Activated CD8-positive, alpha-beta memory T cell treated with anti-CD3 and anti-CD28 coated beads, Interleukin-2, amount 50 U/mL, for 24 hours (primary cell): ENCODE measurements around the gene OR4Q2.
"Not testable (repeated sequence)": the region's sequence is repeated elsewhere in the genome, so short reads cannot be mapped to it uniquely, and the experiment has no call there.

Experiments used
- DNase-seq: peaks from one replicate; pipeline ENCODE4 v3.0.0-alpha.2; 2020; ENCODE audit errors: extremely low read depth

Gene OR4Q2

DNA sequence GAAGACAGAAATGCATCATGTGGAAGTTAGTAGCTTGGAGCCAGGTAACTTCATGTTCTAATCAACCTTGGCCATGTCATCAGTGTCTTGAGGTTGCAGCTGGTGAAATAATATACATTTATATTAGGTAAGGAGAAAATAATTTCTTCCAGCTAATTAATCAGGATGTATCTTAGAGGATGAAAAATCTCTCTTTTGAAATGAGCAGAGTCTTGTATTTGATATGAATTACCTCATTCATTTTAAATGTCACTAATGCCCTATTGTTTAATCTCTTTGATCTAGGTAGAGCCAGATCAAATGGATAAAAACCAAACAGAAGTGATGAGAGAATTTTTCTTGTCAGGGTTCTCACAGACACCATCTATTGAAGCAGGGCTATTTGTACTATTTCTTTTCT lies at the start of gene OR4Q2:
Gene OR4Q2, plus strand, starts transcription at position 301 of the 400 bp plus-strand sequence.
- DNase-seq = no peak

DNA sequence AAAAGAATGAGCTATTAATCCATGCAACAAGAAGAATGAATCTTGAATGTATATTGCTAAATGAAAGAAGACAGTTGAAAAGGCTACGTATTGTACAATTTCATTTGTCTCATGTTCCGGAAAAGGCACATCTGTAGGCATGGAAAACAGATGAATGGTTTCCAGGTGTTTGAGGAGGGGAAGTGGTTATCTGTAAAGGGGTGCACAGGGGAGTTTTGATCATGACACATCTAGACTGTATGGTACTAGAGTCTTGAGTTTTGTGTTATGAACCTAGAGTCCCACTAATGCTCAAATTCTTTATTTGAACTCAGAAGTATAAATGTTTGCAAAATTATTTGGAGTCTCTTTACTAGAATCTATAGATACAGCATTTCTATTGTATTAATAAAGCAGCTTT lies 32.2 kb upstream of the OR4Q2 start:
- not testable (repeated sequence) for DNase-seq

DNA sequence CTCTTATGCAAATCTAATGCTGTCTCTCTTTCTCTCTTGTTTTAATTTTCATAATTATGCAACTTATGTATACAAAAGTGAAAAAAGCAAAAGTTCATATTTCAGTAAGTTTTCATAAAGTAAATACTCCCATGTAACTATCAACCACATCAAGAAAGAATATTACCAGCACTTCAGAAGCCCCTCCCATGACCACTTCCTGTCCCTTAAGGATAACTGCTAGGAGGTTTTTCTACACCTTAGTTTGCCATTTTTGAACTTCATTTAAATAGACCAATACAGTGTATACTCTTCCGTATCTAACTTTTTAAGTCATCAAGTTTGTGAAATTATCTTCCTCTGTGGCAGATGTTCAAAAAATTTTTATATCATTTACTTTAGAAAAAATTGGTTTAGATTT lies 27.1 kb upstream of the OR4Q2 start:
- DNase-seq = no peak

DNA sequence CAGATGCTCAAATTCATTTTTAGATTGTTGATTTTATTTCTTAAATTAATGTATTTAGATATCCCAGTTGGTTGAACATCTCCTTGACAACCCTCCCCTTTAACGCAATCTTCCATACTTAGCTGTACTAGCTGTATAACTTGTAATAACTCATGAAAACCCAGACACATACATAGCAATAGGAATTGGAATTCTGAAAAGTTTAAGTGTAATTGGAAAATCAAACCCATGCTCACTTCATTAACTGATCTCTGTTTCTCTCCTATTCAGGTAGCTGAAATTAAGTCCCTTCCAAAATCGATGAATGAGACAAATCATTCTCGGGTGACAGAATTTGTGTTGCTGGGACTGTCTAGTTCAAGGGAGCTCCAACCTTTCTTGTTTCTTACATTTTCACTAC lies 26.7 kb upstream of the OR4Q2 start, which contains the start of gene OR4K15:
Gene OR4K15, plus strand, starts transcription at position 301 of the 400 bp plus-strand sequence. Its CDS starts 0 bp downstream, at position 301.
- DNase-seq = no peak

DNA sequence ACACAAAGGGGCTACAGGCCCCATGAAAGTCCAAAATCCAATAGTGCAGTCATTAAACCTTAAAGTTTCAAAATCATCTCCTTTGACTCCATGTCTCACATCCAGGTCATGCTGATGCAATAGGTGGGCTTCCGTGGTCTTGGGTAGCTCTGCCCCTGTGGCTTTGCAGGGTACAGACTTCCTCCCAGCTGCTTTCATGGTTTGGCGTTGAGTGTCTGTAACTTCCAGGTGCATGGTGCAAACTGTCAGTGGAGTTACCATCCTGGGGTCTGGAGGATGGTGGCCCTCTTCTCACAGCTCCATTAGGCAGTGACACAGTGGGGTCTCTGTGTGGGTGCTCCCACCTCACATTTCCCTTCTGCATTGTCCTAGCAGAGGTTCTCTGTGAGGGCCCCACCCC lies 8.5 kb upstream of the OR4Q2 start:
- DNase-seq = no peak

DNA sequence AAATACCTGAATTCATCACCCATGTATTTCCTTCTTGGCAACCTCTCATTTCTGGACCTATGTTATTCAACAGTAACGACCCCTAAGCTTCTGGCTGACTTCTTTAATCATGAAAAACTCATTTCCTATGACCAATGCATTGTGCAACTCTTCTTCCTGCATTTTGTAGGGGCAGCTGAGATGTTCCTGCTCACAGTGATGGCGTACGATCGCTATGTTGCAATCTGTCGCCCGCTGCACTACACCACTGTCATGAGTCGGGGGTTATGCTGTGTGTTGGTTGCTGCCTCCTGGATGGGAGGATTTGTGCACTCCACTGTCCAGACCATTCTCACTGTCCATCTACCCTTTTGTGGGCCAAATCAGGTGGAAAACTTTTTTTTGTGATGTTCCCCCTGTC lies 356 bp downstream of the OR4Q2 start:
- DNase-seq = no peak

DNA sequence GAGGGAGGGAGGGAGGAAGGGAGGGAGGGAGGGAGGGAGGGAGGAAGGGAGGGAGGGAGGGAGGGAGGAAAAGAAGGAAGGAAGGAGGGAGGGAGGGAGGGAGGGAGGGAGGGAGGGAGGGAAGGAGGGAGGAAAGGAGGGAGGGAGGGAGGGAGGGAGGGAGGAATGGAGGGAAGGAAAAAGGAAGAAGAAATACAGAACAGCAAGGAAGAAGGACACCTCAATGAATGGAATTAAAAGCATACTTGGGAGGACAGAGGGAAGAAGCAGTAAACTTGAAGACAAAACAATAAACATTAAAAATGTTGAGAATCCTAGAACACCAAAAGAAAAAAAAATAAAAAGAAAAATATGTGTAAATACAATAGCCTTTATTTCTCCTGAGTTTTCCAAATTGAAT lies 6.2 kb downstream of the OR4Q2 start:
- no peak for DNase-seq

DNA sequence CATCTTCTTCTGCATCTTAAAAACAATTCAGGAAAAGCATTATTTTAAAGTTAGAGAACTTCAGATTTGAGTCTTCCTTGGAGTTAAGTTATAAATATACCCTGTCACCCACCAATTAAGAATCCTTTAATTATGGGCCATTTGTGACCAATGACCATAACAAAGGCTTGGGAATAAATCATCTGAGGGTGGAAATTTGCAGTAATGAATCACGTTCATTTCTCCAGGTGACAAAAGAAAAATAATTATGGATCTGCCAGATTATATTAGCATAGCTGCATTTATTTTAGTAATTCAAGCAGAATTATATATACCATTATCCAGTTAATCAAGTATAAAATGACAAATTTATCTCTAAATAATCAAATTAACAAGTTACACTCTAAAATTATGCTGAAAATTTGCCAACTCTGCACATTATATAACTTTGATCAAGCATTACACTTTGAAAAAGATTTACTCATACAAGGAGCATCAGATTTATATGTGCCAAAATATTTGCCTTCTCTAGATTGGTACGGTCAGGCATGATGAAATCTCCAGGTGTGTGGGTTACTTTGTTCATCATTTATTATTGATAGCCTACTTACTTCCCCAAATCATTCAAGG lies 17.4 kb downstream of the OR4Q2 start, which contains the start of gene OR4K14:
Gene OR4K14, minus strand, starts transcription at position 51 of the 609 bp plus-strand sequence. CDS start 4,114 bp downstream, outside the sequence.
- no peak for DNase-seq

DNA sequence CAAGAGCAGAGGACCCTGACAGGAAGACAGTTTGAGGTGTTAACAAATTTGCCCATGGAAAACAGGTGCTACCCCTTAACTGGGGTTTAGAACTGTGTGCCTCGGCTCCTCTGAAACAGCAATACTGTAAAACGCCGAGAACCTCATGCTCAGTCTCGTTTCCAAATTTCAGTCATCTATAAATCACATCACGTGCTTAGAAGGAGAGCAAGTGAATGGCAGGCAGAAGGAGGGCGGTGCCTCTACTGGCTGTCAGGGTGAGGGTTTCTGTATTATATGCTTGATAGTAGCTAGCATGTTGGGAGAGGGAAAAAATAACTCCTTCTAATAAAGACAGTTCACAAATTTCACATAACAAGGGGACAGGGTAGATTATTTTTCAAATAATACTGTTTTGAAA lies 29.1 kb downstream of the OR4Q2 start:
- no peak for DNase-seq

DNA sequence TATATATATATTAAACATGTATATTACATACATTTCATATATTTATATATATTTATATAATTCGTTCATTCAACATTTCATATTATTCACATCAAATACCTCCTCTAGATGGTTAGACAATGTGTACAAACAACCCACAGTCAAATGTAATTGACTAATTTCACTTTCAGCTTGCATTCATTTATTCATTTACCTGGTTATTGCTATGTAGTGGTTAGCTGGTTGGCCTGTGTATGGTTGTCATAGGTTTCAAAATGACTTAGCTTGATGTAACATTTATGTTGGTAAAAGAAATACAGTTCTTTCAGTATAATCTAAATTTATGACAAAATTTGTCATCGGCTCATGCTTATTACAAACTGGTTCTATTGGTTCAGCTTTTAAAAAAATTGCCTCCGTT lies 33.5 kb downstream of the OR4Q2 start:
- no peak for DNase-seq

DNA sequence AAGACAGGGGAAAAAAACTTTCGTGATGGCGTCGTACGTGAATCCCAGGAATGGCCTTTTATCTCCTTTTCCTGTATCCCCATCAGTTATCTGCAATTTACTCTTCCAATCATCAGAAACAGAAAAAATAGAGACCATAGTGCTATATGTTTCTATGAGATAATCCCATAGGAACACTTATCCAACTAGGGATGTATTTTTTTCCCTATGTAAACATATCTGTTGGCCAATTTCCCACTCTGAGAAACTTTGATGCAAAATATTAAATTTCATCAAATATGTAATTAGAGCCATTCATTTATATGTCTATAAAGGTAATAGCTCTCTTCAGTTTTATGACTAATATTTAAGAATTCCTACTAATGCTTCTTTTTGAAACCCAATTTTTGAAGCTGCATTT lies 34.0 kb downstream of the OR4Q2 start, which contains the start of gene OR4K13:
Gene OR4K13, minus strand, starts transcription at position 101 of the 400 bp plus-strand sequence. CDS start 1,280 bp downstream, outside the sequence.
- no peak for DNase-seq

DNA sequence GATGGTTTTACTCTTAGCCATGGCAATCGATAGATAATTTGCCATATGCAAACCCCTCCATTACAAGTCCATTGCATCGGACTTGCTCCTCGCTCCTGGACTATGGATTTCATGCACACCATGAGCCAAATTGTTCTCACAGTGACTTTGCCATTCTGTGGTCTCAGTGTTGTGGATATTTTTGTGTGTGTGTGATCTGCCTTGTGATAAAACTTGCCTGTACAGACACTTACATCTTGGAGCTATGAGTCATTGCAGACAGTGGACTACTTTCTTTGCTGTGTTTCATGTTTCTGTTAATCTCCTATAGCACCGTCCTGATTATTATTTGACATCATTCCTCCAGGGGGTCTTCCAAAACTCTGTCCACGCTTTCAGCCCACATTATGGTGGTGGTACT lies 42.3 kb downstream of the OR4Q2 start:
- DNase-seq = no peak

DNA sequence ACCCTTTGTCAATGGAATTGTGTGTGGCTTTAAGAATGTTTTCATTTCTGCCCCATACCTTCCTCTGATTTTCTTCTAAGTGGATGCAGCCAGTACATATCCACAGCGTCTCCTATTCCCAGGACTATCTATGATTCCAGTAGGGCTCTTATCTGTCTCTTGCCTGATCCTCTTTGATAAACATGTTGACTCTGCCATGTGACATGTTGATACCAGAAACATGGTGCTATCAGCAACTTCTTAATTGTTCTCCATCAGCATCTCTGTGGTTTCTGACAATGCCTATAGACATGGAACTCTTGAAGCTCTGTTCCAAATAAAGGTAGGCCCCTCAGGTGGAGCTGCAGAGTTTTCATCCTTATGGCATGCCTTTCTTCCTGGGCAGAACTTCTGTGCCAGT lies 46.2 kb downstream of the OR4Q2 start:
- no peak for DNase-seq
